ENCODE data around the gene TMEM192. TPM values are rescaled to one million over a fixed set of nuclear protein-coding genes. Genes with fewer than 3 reads are reported as not detected.
"Not testable (repeated sequence)": the region's sequence is repeated elsewhere in the genome, so short reads cannot be mapped to it uniquely, and the experiment has no call there.

Gene TMEM192
- total and polyA plus RNA-seq, 2 donors (not counting 3 experiments of a cell fraction or from before 2014, with no cell fraction given), result 11.4 to 13.0 TPM

GRCh38 chr4:165079476-165079875, 33.2 kb downstream of the TMEM192 start:
- BruUV-seq (replicated peaks), result no TSS peak
- Histone ChIP-seq H3K4me2 (ENCODE audit: insufficient read depth, low read length) (no peak overlapping the region), H3K27ac (ENCODE audit: insufficient read depth, low read depth, low read length) (no peak overlapping the region), H3K9ac (replicated peaks; ENCODE audit: extremely low read depth, insufficient read depth, low read length) (no peak overlapping the region), H4K20me1 (replicated peaks; ENCODE audit: control insufficient read depth, extremely low read depth, insufficient read depth, low read length) (no peaks in the 10 kb centered on the region), H3K4me1 (ENCODE audit: control insufficient read depth, extremely low read depth, insufficient read depth, low read length) (no peaks in the 10 kb centered on the region), H3K4me3 (replicated peaks in 1 of 3; ENCODE audit: insufficient read depth in 1 of 3, low read depth in 1 of 3, low read length in 3 of 3) (no peak overlapping the region), H2AFZ (ENCODE audit: low read depth, low read length) (no peak overlapping the region), H3K79me2 (ENCODE audit: control insufficient read depth, insufficient read depth, low read length) (no peaks in the 10 kb centered on the region), H3K9me3 (replicated peaks; ENCODE audit: control insufficient read depth, insufficient read depth, low read length) (no peaks in the 10 kb centered on the region), H3K9me1 (replicated peaks; ENCODE audit: control insufficient read depth, extremely low read depth, insufficient read depth, low read length) (no peaks in the 10 kb centered on the region), H3K27me3 (ENCODE audit: control insufficient read depth in 2 of 2, insufficient read depth in 2 of 2, low read length in 2 of 2) (no peaks in the 10 kb centered on the region), H3K36me3 (ENCODE audit: control insufficient read depth in 2 of 2, extremely low read depth in 1 of 2, insufficient read depth in 2 of 2, low read length in 2 of 2) (peaks cover 3 to 4% of the 10 kb centered on the region in 2 experiments)
- ChIA-PET POLR2A (no interaction called here), CTCF (interaction anchor here (0.9 kb wide), 2 partner anchors 9 to 17 kb away, joined by 3 to 4 read pairs; no protein-coding TSS in a partner anchor)
- intact Hi-C loops (cut with micrococcal nuclease), result no loop called here
- FAIRE-seq, result no peak
- TF ChIP-seq GATA2 (IDR thresholded peaks at IDR 0.05; ENCODE audit: insufficient read depth, insufficient read length, low read depth, low read length) (no peak), POLR2A (IDR thresholded peaks at IDR 0.05; ENCODE audit: low read depth, low read length) (no peak), EZH2 (IDR thresholded peaks at IDR 0.05; ENCODE audit: borderline replicate concordance, low read depth, low read length, severe bottlenecking) (no peak)
- peak; percentile 16 for DNase-seq (ENCODE audit: low read depth, low spot score)
- dilution Hi-C loops (cut with MboI; ENCODE audit: extremely low pct_ligation_motif_present, low sequenced_read_pairs), result no loop called here

GRCh38 chr4:165077034-165077578, 35.6 kb downstream of the TMEM192 start:
- H3K27me3 ChIP-seq (ENCODE audit: control insufficient read depth in 2 of 2, insufficient read depth in 2 of 2, low read length in 2 of 2), result no peaks in the 10 kb centered on the region
- no peaks in the 10 kb centered on the region for H3K9me1 ChIP-seq (replicated peaks; ENCODE audit: control insufficient read depth, extremely low read depth, insufficient read depth, low read length)
- DNase-seq (ENCODE audit: low read depth, low spot score) (no peak), FAIRE-seq (no peak)
- no peaks in the 10 kb centered on the region for H3K4me1 ChIP-seq (ENCODE audit: control insufficient read depth, extremely low read depth, insufficient read depth, low read length)
- CTCF ChIA-PET, result interaction anchor here (1.3 kb wide), 1 partner anchor 20 kb away, joined by 3 read pairs; no protein-coding TSS in a partner anchor
- no peak overlapping the region for H3K4me2 ChIP-seq (ENCODE audit: insufficient read depth, low read length)
- no peaks in the 10 kb centered on the region for H4K20me1 ChIP-seq (replicated peaks; ENCODE audit: control insufficient read depth, extremely low read depth, insufficient read depth, low read length)
- no peaks in the 10 kb centered on the region for H3K79me2 ChIP-seq (ENCODE audit: control insufficient read depth, insufficient read depth, low read length)
- H3K4me3 ChIP-seq (replicated peaks in 1 of 3; ENCODE audit: insufficient read depth in 1 of 3, low read depth in 1 of 3, low read length in 3 of 3), result no peak overlapping the region
- H3K9me3 ChIP-seq (replicated peaks; ENCODE audit: control insufficient read depth, insufficient read depth, low read length), result no peaks in the 10 kb centered on the region
- H2AFZ ChIP-seq (ENCODE audit: low read depth, low read length), result no peak overlapping the region
- H3K9ac ChIP-seq (replicated peaks; ENCODE audit: extremely low read depth, insufficient read depth, low read length), result no peak overlapping the region
- POLR2A ChIA-PET, result interaction anchor here (0.7 kb wide), 1 partner anchor 230 kb away, joined by 3 read pairs; no protein-coding TSS in a partner anchor
- dilution Hi-C loops (cut with MboI; ENCODE audit: extremely low pct_ligation_motif_present, low sequenced_read_pairs) (no loop called here), intact Hi-C loops (cut with micrococcal nuclease) (no loop called here)
- peaks cover 3 to 4% of the 10 kb centered on the region in 2 experiments for H3K36me3 ChIP-seq (ENCODE audit: control insufficient read depth in 2 of 2, extremely low read depth in 1 of 2, insufficient read depth in 2 of 2, low read length in 2 of 2)
- no TSS peak for BruUV-seq (replicated peaks)
- H3K27ac ChIP-seq (ENCODE audit: insufficient read depth, low read depth, low read length), result no peak overlapping the region
- TF ChIP-seq GATA2 (IDR thresholded peaks at IDR 0.05; ENCODE audit: insufficient read depth, insufficient read length, low read depth, low read length), result no peak

DNA sequence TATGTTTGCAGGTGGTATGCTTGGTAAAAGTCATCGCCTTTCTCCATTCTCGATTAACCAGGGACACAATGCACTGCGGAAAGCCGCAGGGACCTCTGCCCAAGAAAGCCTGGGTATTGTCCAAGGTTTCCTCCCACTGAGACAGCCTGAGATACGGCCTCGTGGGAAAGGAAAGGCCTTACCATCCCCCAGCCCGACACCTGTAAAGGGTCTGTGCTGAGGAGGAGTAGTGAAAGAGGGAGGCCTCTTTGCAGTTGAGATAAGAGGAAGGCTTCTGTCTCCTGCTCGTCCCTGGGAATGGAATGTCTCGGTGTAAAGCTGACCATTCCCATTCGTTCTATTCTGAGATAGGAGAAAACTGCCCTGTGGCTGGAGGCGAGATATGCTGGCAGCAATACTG, 39.3 kb downstream of the TMEM192 start:
- DNase-seq (ENCODE audit: low read depth, low spot score); H3K27ac ChIP-seq (ENCODE audit: insufficient read depth, low read depth, low read length); H3K79me2 ChIP-seq (ENCODE audit: control insufficient read depth, insufficient read depth, low read length); H3K4me2 ChIP-seq (ENCODE audit: insufficient read depth, low read length); H3K4me3 ChIP-seq (replicated peaks in 1 of 3; ENCODE audit: insufficient read depth in 1 of 3, low read depth in 1 of 3, low read length in 3 of 3); POLR2A ChIA-PET; H3K9me1 ChIP-seq (replicated peaks; ENCODE audit: control insufficient read depth, extremely low read depth, insufficient read depth, low read length); H3K9ac ChIP-seq (replicated peaks; ENCODE audit: extremely low read depth, insufficient read depth, low read length); H3K36me3 ChIP-seq (ENCODE audit: control insufficient read depth in 2 of 2, extremely low read depth in 1 of 2, insufficient read depth in 2 of 2, low read length in 2 of 2); intact Hi-C loops (cut with micrococcal nuclease); H4K20me1 ChIP-seq (replicated peaks; ENCODE audit: control insufficient read depth, extremely low read depth, insufficient read depth, low read length); FAIRE-seq; H3K9me3 ChIP-seq (replicated peaks; ENCODE audit: control insufficient read depth, insufficient read depth, low read length); H2AFZ ChIP-seq (ENCODE audit: low read depth, low read length); H3K4me1 ChIP-seq (ENCODE audit: control insufficient read depth, extremely low read depth, insufficient read depth, low read length); BruUV-seq (replicated peaks); dilution Hi-C loops (cut with MboI; ENCODE audit: extremely low pct_ligation_motif_present, low sequenced_read_pairs); H3K27me3 ChIP-seq (ENCODE audit: control insufficient read depth in 2 of 2, insufficient read depth in 2 of 2, low read length in 2 of 2): not testable (repeated sequence)
- CTCF ChIA-PET, result interaction anchor here (1.1 kb wide), 1 partner anchor 11 kb away, joined by 4 read pairs; no protein-coding TSS in a partner anchor
